ENCODE results near the gene ZNF841. TPM values are rescaled to one million over a fixed set of nuclear protein-coding genes. Genes with fewer than 3 reads are reported as not detected.

Gene ZNF841
- total RNA-seq, result 19.6 TPM

GRCh38 chr19:52095172-52096014, at the start of gene ZNF841:
Gene ZNF841 (minus strand): TSS chr19:52095765. CDS start chr19:52084801, 10,964 bp downstream.
- H3K4me1 ChIP-seq (ENCODE audit: insufficient read depth, low read length), result peaks cover 18% of the 10 kb centered on the region
- H3K9me3 ChIP-seq (ENCODE audit: low read depth, low read length), result peaks cover 20% of the 10 kb centered on the region
- peak within 1 kb of the TSS; percentile 98 for H3K4me3 ChIP-seq (ENCODE audit: low read length)
- no peaks in the 10 kb centered on the region for H3K27me3 ChIP-seq (ENCODE audit: insufficient read depth, low read length)

- Histone ChIP-seq H3K27me3 (ENCODE audit: insufficient read depth, low read length) (no peaks in the 10 kb centered on the region), H3K4me1 (ENCODE audit: insufficient read depth, low read length) (peaks cover 22% of the 10 kb centered on the region), H3K4me3 (ENCODE audit: low read length) (no peak overlapping the region), H3K9me3 (ENCODE audit: low read depth, low read length) (peaks cover 13% of the 10 kb centered on the region)
Observed at GRCh38 chr19:52142001-52142595, 46.5 kb upstream of the ZNF841 start.

GRCh38 chr19:52141203-52141602, 45.6 kb upstream of the ZNF841 start:
- Histone ChIP-seq H3K27me3 (ENCODE audit: insufficient read depth, low read length) (no peaks in the 10 kb centered on the region), H3K4me1 (ENCODE audit: insufficient read depth, low read length) (peaks cover 22% of the 10 kb centered on the region), H3K9me3 (ENCODE audit: low read depth, low read length) (peaks cover 7% of the 10 kb centered on the region), H3K4me3 (ENCODE audit: low read length) (no peak overlapping the region)

- Histone ChIP-seq H3K4me3 (ENCODE audit: low read length) (peak overlapping the region; percentile 97), H3K4me1 (ENCODE audit: insufficient read depth, low read length) (peaks cover 22% of the 10 kb centered on the region), H3K27me3 (ENCODE audit: insufficient read depth, low read length) (no peaks in the 10 kb centered on the region), H3K9me3 (ENCODE audit: low read depth, low read length) (peaks cover 7% of the 10 kb centered on the region)
Observed at GRCh38 chr19:52140032-52140710, 44.6 kb upstream of the ZNF841 start.

GRCh38 chr19:52139252-52140031, 43.9 kb upstream of the ZNF841 start, which contains the start of gene ZNF616:
Gene ZNF616 (minus strand): TSS chr19:52139938. CDS start chr19:52130512, 9,426 bp downstream.
- Histone ChIP-seq H3K4me3 (ENCODE audit: low read length) (peak within 1 kb of the TSS; percentile 97), H3K4me1 (ENCODE audit: insufficient read depth, low read length) (peaks cover 22% of the 10 kb centered on the region), H3K9me3 (ENCODE audit: low read depth, low read length) (peaks cover 7% of the 10 kb centered on the region), H3K27me3 (ENCODE audit: insufficient read depth, low read length) (no peaks in the 10 kb centered on the region)

GRCh38 chr19:52138983-52139251, 43.4 kb upstream of the ZNF841 start:
- Histone ChIP-seq H3K9me3 (ENCODE audit: low read depth, low read length) (peaks cover 2% of the 10 kb centered on the region), H3K4me1 (ENCODE audit: insufficient read depth, low read length) (peaks cover 22% of the 10 kb centered on the region), H3K27me3 (ENCODE audit: insufficient read depth, low read length) (no peaks in the 10 kb centered on the region), H3K4me3 (ENCODE audit: low read length) (peak overlapping the region; percentile 97)

GRCh38 chr19:52138278-52138982, 42.9 kb upstream of the ZNF841 start:
- Histone ChIP-seq H3K9me3 (ENCODE audit: low read depth, low read length) (no peaks in the 10 kb centered on the region), H3K27me3 (ENCODE audit: insufficient read depth, low read length) (no peaks in the 10 kb centered on the region), H3K4me3 (ENCODE audit: low read length) (peak overlapping the region; percentile 97), H3K4me1 (ENCODE audit: insufficient read depth, low read length) (peaks cover 22% of the 10 kb centered on the region)

GRCh38 chr19:52120286-52120685, 24.7 kb upstream of the ZNF841 start:
- no peak overlapping the region for H3K4me3 ChIP-seq (ENCODE audit: low read length)
- H3K9me3 ChIP-seq (ENCODE audit: low read depth, low read length), result peaks cover 91% of the 10 kb centered on the region
- no peaks in the 10 kb centered on the region for H3K4me1 ChIP-seq (ENCODE audit: insufficient read depth, low read length)
- H3K27me3 ChIP-seq (ENCODE audit: insufficient read depth, low read length), result no peaks in the 10 kb centered on the region

GRCh38 chr19:52115526-52116053, 20.0 kb upstream of the ZNF841 start:
- Histone ChIP-seq H3K4me3 (ENCODE audit: low read length) (no peak overlapping the region), H3K9me3 (ENCODE audit: low read depth, low read length) (peaks cover 100% of the 10 kb centered on the region), H3K4me1 (ENCODE audit: insufficient read depth, low read length) (no peaks in the 10 kb centered on the region), H3K27me3 (ENCODE audit: insufficient read depth, low read length) (no peaks in the 10 kb centered on the region)

GRCh38 chr19:52114691-52115090, 19.1 kb upstream of the ZNF841 start:
- Histone ChIP-seq H3K4me3 (ENCODE audit: low read length) (no peak overlapping the region), H3K4me1 (ENCODE audit: insufficient read depth, low read length) (no peaks in the 10 kb centered on the region), H3K27me3 (ENCODE audit: insufficient read depth, low read length) (no peaks in the 10 kb centered on the region), H3K9me3 (ENCODE audit: low read depth, low read length) (peaks cover 100% of the 10 kb centered on the region)

GRCh38 chr19:52112624-52113023, 17.1 kb upstream of the ZNF841 start:
- Histone ChIP-seq H3K27me3 (ENCODE audit: insufficient read depth, low read length) (no peaks in the 10 kb centered on the region), H3K4me3 (ENCODE audit: low read length) (no peak overlapping the region), H3K9me3 (ENCODE audit: low read depth, low read length) (peaks cover 95% of the 10 kb centered on the region), H3K4me1 (ENCODE audit: insufficient read depth, low read length) (no peaks in the 10 kb centered on the region)

GRCh38 chr19:52110780-52111179, 15.2 kb upstream of the ZNF841 start:
- Histone ChIP-seq H3K4me1 (ENCODE audit: insufficient read depth, low read length) (no peaks in the 10 kb centered on the region), H3K9me3 (ENCODE audit: low read depth, low read length) (peaks cover 82% of the 10 kb centered on the region), H3K4me3 (ENCODE audit: low read length) (no peak overlapping the region), H3K27me3 (ENCODE audit: insufficient read depth, low read length) (no peaks in the 10 kb centered on the region)

GRCh38 chr19:52102782-52103181, 7.2 kb upstream of the ZNF841 start:
- Histone ChIP-seq H3K4me1 (ENCODE audit: insufficient read depth, low read length) (no peaks in the 10 kb centered on the region), H3K27me3 (ENCODE audit: insufficient read depth, low read length) (no peaks in the 10 kb centered on the region), H3K9me3 (ENCODE audit: low read depth, low read length) (peaks cover 7% of the 10 kb centered on the region), H3K4me3 (ENCODE audit: low read length) (no peak overlapping the region)

- no peaks in the 10 kb centered on the region for H3K9me3 ChIP-seq (ENCODE audit: low read depth, low read length)
- H3K27me3 ChIP-seq (ENCODE audit: insufficient read depth, low read length), result no peaks in the 10 kb centered on the region
Observed at GRCh38 chr19:52101866-52102562, 6.4 kb upstream of the ZNF841 start.

More at GRCh38 chr19:52101866-52102562, 6.4 kb upstream of the ZNF841 start:
- Histone ChIP-seq H3K4me3 (ENCODE audit: low read length) (no peak overlapping the region), H3K4me1 (ENCODE audit: insufficient read depth, low read length) (no peaks in the 10 kb centered on the region)
